Measurements from ENCODE around the gene RABGEF1. TPM values are rescaled to one million over a fixed set of nuclear protein-coding genes. Genes with fewer than 3 reads are reported as not detected.

Gene RABGEF1
- total and polyA plus RNA-seq, 4 donors = 5.2 to 14.0 (median 7.7) TPM

DNA sequence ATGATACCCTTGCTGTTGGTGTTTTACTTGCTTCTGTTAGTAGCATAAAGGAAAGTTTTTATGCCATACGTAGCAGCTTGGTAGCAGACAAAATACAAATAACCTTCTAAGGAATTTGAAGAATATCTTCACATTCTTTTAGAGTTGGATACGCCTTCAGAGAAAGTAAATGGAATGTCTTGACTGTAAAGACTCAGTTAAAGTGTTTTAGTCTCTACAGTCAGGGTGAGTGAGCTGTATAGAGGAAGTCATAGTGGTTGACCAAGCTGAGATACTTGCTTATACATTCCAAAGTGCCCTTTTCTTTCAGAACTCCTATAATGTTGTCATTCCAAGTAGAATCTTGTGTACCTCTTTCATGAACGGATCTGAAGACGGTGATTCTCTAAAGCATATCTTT is 37.7 kb downstream of the RABGEF1 start:
- WGBS = 95% methylated on average over 4 of the region's 4 CpGs
- Histone ChIP-seq H3K36me3 (ENCODE audit: control insufficient read depth in 4 of 4, insufficient read depth in 3 of 4, low read depth in 1 of 4, low read length in 3 of 4) (peaks cover 3 to 18% (median 4%) of the 10 kb centered on the region in 4 donors), H3K9me3 (ENCODE audit: control insufficient read depth in 4 of 4, low read length in 3 of 4) (no peaks in the 10 kb centered on the region), H3K9ac (ENCODE audit: low read depth in 1 of 2, low read length in 2 of 2) (no peak overlapping the region), H3K4me3 (ENCODE audit: low read depth in 1 of 3, low read length in 3 of 3) (no peak overlapping the region), H3K4me1 (ENCODE audit: control insufficient read depth in 4 of 4, insufficient read depth in 4 of 4, low read length in 3 of 4) (peaks cover 8 to 45% (median 25%) of the 10 kb centered on the region in 4 donors), H3K27me3 (ENCODE audit: control insufficient read depth in 4 of 4, insufficient read depth in 4 of 4, low read length in 3 of 4) (no peaks in the 10 kb centered on the region), H3K27ac (ENCODE audit: low read depth in 1 of 2, low read length in 2 of 2) (no peak overlapping the region)
- DNase-seq (ENCODE audit: low spot score) = no peak
- TF ChIP-seq EGR1 (IDR thresholded peaks at IDR 0.05; ENCODE audit: low read depth in 2 of 2) (no peak), YY1 (IDR thresholded peaks at IDR 0.05) (no peak), JUND (IDR thresholded peaks at IDR 0.05) (no peak), HNF4A (conservative IDR thresholded peaks at IDR 0.05) (no peak), NR2F2 (IDR thresholded peaks at IDR 0.05) (no peak), HNF4G (IDR thresholded peaks at IDR 0.05) (no peak), FOXA2 (IDR thresholded peaks at IDR 0.05) (no peak), RAD21 (IDR thresholded peaks at IDR 0.05) (no peak), FOXA1 (IDR thresholded peaks at IDR 0.05) (no peak), RXRA (IDR thresholded peaks at IDR 0.05) (no peak)
- TF ChIP-seq, protein P1, sequence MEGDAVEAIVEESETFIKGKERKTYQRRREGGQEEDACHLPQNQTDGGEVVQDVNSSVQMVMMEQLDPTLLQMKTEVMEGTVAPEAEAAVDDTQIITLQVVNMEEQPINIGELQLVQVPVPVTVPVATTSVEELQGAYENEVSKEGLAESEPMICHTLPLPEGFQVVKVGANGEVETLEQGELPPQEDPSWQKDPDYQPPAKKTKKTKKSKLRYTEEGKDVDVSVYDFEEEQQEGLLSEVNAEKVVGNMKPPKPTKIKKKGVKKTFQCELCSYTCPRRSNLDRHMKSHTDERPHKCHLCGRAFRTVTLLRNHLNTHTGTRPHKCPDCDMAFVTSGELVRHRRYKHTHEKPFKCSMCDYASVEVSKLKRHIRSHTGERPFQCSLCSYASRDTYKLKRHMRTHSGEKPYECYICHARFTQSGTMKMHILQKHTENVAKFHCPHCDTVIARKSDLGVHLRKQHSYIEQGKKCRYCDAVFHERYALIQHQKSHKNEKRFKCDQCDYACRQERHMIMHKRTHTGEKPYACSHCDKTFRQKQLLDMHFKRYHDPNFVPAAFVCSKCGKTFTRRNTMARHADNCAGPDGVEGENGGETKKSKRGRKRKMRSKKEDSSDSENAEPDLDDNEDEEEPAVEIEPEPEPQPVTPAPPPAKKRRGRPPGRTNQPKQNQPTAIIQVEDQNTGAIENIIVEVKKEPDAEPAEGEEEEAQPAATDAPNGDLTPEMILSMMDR (IDR thresholded peaks at IDR 0.05; ENCODE audit: low read depth, low read length, missing input control) = no peak
- TF ChIP-seq, protein P2, sequence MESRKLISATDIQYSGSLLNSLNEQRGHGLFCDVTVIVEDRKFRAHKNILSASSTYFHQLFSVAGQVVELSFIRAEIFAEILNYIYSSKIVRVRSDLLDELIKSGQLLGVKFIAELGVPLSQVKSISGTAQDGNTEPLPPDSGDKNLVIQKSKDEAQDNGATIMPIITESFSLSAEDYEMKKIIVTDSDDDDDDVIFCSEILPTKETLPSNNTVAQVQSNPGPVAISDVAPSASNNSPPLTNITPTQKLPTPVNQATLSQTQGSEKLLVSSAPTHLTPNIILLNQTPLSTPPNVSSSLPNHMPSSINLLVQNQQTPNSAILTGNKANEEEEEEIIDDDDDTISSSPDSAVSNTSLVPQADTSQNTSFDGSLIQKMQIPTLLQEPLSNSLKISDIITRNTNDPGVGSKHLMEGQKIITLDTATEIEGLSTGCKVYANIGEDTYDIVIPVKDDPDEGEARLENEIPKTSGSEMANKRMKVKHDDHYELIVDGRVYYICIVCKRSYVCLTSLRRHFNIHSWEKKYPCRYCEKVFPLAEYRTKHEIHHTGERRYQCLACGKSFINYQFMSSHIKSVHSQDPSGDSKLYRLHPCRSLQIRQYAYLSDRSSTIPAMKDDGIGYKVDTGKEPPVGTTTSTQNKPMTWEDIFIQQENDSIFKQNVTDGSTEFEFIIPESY (IDR thresholded peaks at IDR 0.05) = no peak
- TF ChIP-seq, protein P3, sequence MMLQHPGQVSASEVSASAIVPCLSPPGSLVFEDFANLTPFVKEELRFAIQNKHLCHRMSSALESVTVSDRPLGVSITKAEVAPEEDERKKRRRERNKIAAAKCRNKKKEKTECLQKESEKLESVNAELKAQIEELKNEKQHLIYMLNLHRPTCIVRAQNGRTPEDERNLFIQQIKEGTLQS (IDR thresholded peaks at IDR 0.05) = no peak
- TF ChIP-seq, protein P4, sequence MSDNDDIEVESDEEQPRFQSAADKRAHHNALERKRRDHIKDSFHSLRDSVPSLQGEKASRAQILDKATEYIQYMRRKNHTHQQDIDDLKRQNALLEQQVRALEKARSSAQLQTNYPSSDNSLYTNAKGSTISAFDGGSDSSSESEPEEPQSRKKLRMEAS (IDR thresholded peaks at IDR 0.05) = no peak
- TF ChIP-seq, protein P5, sequence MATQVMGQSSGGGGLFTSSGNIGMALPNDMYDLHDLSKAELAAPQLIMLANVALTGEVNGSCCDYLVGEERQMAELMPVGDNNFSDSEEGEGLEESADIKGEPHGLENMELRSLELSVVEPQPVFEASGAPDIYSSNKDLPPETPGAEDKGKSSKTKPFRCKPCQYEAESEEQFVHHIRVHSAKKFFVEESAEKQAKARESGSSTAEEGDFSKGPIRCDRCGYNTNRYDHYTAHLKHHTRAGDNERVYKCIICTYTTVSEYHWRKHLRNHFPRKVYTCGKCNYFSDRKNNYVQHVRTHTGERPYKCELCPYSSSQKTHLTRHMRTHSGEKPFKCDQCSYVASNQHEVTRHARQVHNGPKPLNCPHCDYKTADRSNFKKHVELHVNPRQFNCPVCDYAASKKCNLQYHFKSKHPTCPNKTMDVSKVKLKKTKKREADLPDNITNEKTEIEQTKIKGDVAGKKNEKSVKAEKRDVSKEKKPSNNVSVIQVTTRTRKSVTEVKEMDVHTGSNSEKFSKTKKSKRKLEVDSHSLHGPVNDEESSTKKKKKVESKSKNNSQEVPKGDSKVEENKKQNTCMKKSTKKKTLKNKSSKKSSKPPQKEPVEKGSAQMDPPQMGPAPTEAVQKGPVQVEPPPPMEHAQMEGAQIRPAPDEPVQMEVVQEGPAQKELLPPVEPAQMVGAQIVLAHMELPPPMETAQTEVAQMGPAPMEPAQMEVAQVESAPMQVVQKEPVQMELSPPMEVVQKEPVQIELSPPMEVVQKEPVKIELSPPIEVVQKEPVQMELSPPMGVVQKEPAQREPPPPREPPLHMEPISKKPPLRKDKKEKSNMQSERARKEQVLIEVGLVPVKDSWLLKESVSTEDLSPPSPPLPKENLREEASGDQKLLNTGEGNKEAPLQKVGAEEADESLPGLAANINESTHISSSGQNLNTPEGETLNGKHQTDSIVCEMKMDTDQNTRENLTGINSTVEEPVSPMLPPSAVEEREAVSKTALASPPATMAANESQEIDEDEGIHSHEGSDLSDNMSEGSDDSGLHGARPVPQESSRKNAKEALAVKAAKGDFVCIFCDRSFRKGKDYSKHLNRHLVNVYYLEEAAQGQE (IDR thresholded peaks at IDR 0.05) = no peak
